ENCODE results near the gene ACTR10.

- no peak for TF ChIP-seq YY1 (IDR thresholded peaks at IDR 0.05; ENCODE audit: low read depth, low read length)
- no peak for TF ChIP-seq CTCF (IDR thresholded peaks at IDR 0.05; ENCODE audit: control extremely low read depth in 1 of 3, insufficient read depth in 1 of 3, low read depth in 1 of 3, low read length in 3 of 3)
- TF ChIP-seq SAP30 (IDR thresholded peaks at IDR 0.05; ENCODE audit: insufficient read depth, insufficient replicate concordance, low read length): no peak
- no peak for TF ChIP-seq CHD1 (IDR thresholded peaks at IDR 0.05; ENCODE audit: low read depth, low read length)
- no peak for TF ChIP-seq CHD2 (IDR thresholded peaks at IDR 0.05; ENCODE audit: low read length)
- TF ChIP-seq USF2 (IDR thresholded peaks at IDR 0.05; ENCODE audit: low read length): no peak
- TF ChIP-seq TAF1 (IDR thresholded peaks at IDR 0.05; ENCODE audit: low read depth, low read length): peak; percentile 44; the same call in 1 of the 2 replicates
- peak; percentile 21 to 58; a peak in 2 of 4 replicates for TF ChIP-seq SIN3A (conservative IDR thresholded peaks at IDR 0.05 in 1 of 2, IDR thresholded peaks at IDR 0.05 in 1 of 2; ENCODE audit: low read depth in 1 of 2, low read length in 2 of 2)
These were observed 47.7 kb upstream of the ACTR10 start, which contains the start of gene ARMH4 for GRCh38 chr14:58152014-58152857.
